GM12801 (cell line): Measurements from ENCODE around the gene COMT.

Experiments
- TF ChIP-seq, protein P1 (sequence below): IDR thresholded peaks from one replicate; pipeline ENCODE4 v1.5.1; 2011; ENCODE audit warnings: control low read depth; ENCODE audit not compliant: insufficient read length; ENCODE audit errors: extremely low read depth

COMT gene

DNA sequence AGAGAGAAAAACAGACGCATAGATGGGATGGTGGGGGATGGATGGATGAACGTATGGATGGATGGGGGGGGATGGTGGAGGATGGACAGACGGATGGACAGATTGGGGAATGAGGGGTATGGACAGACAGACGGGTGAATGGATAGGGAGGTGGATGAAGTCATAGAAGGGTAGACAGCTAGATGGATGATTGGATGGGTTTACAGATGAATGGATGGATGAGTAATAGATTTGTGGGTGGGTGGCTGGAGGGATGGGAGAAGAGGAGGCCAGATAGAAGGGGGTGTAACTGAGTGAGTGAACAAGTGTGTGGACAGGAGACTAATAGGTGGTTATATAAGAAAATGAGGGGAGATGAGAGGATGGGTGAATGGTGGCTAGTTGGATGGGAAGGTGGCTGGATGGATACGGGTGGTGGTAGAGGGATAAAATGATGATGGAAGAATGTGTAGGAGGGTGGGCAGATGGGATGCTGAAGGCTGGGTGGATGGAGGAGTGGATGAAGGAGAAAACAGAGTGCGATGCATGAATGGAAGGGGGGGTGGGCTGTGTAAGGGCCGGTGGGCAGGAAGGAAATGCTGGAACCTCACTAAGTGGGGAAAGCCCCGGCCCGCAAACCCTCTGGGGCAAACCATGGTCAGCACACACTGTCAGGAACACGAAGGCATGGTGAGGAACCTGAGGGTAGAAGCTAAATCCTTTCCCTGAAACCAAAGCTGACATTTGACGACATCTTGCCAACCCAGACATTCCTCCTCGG is 53.5 kb downstream of the COMT start:
- TF ChIP-seq, protein P1, sequence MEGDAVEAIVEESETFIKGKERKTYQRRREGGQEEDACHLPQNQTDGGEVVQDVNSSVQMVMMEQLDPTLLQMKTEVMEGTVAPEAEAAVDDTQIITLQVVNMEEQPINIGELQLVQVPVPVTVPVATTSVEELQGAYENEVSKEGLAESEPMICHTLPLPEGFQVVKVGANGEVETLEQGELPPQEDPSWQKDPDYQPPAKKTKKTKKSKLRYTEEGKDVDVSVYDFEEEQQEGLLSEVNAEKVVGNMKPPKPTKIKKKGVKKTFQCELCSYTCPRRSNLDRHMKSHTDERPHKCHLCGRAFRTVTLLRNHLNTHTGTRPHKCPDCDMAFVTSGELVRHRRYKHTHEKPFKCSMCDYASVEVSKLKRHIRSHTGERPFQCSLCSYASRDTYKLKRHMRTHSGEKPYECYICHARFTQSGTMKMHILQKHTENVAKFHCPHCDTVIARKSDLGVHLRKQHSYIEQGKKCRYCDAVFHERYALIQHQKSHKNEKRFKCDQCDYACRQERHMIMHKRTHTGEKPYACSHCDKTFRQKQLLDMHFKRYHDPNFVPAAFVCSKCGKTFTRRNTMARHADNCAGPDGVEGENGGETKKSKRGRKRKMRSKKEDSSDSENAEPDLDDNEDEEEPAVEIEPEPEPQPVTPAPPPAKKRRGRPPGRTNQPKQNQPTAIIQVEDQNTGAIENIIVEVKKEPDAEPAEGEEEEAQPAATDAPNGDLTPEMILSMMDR: no peak

DNA sequence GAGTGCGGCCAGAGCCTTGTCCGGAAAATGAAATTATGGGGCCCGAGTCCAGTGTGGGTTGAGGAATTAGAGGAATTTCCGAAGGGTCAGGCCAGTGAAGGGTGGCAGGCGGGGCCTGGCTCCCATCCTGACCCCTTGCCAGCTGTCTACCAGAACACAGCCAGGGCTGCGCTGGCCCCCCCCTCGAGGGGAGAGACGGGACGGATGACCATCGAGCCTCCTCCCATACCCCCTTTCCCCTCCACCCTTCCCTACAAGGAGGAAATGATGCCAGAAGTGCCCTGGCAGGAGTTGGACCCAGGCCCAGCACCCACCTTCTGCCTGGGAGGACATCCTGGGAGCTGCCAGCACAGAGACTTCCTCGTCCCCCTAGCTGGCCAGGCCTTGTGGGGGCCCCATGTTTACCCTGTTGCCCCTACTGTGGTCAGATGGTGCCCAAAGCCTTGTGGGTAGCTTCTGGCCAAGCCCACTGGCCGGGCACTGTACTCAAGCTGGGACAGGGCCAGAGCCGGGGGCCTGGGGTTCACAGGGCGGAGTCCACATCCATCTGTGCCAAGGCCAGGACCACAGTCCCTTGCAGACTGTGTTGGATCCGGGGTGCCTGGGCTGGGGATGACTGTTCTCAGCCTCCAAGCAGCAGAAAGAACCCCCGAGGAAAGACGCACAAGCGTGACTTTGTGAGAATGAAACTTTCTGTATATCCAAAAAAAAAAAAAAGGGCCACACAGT is 54.2 kb downstream of the COMT start:
- TF ChIP-seq, protein P1: no peak

DNA sequence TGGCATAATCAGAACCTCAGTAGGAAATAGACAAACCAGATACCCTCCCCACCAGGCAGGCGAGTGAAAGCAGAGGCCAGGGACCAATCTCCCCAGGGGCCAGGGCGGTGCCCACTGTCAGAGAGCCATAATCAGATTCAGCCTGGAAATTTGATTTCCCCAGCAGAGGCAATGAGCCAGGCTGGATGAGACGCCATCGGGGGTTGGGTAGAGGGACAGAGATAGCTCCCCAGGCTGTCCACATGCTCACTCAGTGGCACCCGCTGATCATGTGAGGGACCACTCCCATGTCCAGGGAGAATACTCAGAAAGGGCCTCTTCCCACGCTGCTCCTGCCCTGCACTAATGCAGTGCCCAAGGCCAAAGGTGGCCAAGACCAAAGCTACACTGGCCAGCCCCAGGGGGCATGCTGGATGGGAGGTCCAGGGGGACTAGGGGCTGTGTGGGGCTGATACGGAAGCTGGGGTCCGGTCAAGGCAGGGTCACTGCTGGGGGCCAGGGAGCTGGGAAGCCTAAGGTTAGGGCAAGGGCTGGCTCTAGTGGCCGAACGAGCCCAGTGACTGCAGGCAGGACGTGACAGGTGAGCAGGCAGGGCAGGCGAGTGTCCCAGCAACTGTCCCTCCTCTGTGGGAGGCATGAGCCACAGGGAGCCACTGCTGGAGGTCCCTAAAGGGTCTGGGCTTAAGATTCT is 55.3 kb downstream of the COMT start:
- TF ChIP-seq, protein P1: no peak

DNA sequence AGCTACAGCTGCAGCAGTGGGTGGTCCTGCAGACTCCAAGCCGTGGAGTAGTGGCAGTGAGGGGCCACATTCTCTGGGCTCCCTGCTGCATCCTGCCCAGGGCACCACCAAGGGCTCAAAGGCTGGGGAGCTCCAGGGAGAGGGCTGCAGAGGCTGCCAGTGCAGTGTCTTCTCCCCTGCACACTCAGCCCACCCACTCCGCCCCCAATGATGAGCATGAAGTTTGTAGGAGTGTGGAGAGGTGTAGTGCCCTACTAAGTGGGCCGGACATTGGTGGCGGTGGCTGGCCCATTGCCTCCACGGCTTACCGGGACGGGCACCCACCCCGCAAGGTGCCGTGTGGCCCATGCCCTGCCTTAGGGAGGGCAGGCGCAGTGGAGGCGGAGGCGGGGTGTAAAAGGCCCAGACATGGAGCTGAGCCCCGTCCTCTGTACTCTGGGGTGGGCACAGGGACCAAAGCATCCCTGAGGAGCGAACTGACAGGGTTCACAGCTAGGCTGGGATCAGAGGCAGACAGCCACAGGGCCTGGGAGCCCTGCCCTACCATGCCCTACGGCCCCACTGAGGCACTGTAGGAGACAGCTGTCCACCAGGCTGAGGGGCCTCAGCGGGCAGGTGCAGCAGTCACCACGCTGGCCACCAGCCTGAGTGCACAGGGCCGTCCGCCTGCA is 56.1 kb downstream of the COMT start:
- TF ChIP-seq, protein P1: no peak

DNA sequence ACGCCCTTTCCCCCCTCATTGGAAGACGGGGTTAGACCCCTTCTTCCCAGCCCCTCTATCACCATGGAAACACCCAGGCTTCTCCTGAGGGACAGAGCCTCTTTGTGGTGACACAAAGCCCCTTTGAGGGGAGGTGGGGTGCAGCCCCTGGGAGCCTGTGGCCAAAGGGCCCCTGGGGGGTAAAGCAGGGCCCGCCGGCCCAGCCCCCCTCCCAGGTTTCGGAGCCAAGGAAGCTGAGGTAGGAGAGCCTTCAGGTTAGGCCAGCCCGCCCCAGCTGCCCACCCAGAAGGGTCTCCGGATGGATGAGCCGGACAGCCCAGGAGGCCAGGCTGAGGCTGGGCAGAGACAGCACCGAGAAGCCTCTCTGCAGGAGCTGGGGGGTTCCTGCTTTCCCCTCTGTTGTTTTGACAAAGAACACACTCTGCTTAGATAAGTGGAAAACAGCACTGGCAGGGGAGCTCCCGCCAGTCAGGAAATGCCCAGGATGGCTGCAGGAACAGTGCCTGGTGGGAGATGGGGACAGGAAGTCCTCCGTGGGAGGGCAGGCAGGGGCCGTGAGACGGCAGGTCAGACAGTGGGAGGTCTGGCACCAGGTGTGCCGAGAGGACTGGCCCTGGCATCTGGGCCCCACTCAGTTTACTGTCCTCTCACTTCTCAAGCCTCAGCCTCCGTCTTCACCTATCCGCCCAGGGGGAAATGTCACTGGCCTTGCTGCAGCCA is 56.8 kb downstream of the COMT start:
- TF ChIP-seq, protein P1: no peak

DNA sequence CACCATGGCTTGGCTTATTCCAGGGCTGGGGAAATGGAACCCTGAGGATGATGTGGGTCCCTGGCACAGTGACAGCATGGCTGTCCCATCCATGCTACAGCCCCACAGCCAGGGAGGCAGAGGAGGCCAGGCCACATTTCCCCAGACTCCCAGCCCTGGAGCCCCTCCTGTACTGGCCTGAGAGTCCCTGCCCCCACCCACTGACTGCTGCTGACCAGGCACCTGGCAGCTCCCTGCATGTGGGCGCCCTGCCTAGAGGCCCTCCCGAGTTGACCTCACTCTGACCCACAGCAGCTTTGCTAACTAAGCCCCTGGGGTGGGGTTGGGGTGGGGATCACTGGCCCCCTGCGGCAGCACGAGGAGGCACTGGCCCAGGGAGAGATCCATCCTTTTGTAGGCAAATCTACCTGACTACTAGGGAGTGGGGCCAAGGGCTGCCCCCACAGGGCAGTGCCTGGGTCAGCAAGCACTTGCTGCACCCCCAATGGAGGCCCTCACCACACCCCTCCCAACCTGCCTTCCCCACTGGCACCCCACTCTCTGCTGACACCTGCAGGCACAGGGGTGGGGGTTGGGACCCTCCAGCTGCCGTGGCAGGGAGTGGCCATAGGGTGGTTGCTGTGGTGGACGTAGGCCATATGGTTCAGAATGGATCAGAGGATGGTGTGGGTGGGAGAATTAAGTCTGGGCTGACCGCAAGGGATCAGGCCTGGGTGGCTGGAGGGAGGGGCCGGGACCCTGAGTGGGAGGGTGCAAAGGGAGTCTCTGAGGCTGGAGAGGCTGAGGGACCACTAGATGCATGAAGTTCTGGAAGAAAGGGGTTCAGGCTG is 57.6 kb downstream of the COMT start:
- TF ChIP-seq, protein P1: no peak
